HL-60 (cell line): Measurements from ENCODE around the gene ALG10B.
"Not testable (repeated sequence)": the region's sequence is repeated elsewhere in the genome, so short reads cannot be mapped to it uniquely, and the experiment has no call there.

Source experiments
- DNase-seq, 2 experiments: peaks; one replicate each; pipeline ENCODE4 v3.0.0-alpha.2; 2010 to 2020; ENCODE audit warnings: low read depth in 1 of 2, low spot score in 1 of 2
- H3K27ac ChIP-seq: fragments of 250-450 bp; sonication (Bioruptor Pico); replicated peaks from 2 replicates; pipeline ENCODE4 v1.5.1; 2020; ENCODE audit warnings: mild to moderate bottlenecking, moderate library complexity
- H3K27me3 ChIP-seq: fragments of 250-450 bp; sonication (Bioruptor Pico); 2 replicates; pipeline ENCODE4 v1.5.1; 2021; ENCODE audit warnings: mild to moderate bottlenecking, moderate library complexity; ENCODE audit not compliant: insufficient read depth, poor library complexity, severe bottlenecking
- H3K4me3 ChIP-seq: replicated peaks from 2 replicates; pipeline ENCODE4 v1.5.1; 2011; ENCODE audit warnings: mild to moderate bottlenecking, control low read depth, low read length; ENCODE audit not compliant: insufficient read depth
- GABPA ChIP-seq: IDR thresholded peaks from 2 replicates; pipeline ENCODE4 v1.6.1; 2012; ENCODE audit warnings: low read depth
- POLR2AphosphoS5 ChIP-seq: IDR thresholded peaks from 2 replicates; pipeline ENCODE4 v1.6.1; 2012; ENCODE audit warnings: low read depth
- SPI1 ChIP-seq: IDR thresholded peaks from 2 replicates; pipeline ENCODE4 v1.6.1; 2012; ENCODE audit warnings: low read depth, mild to moderate bottlenecking, borderline replicate concordance
- TF ChIP-seq, protein P1 (sequence below): IDR thresholded peaks from one replicate; pipeline ENCODE4 v1.5.1; 2011; ENCODE audit warnings: low read length, control low read depth, inconsistent platforms; ENCODE audit not compliant: insufficient read depth
- TF ChIP-seq, protein P2 (sequence below): IDR thresholded peaks from 2 replicates; pipeline ENCODE4 v1.6.1; 2012; ENCODE audit warnings: low read depth; ENCODE audit not compliant: insufficient replicate concordance

Gene ALG10B

DNA sequence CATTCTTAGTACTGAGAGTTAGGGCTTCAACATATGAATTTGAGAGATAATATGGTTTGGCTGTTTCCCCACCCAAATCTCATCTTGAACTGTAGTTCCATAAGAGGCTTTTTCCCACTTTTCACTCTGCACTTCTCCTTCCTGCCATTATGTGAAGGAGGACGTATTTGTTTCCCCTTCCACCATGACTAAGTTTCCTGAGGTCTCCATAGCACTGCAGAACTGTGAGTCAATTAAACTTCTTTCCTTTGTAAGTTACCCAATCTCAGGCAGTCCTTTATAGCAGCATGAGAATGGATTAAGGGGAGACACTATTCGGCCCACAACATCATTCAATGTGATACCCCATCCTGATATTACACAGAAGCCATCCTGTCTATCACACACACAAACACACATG lies 36.8 kb upstream of the ALG10B start:
- no peak for DNase-seq
- TF ChIP-seq, protein P1, sequence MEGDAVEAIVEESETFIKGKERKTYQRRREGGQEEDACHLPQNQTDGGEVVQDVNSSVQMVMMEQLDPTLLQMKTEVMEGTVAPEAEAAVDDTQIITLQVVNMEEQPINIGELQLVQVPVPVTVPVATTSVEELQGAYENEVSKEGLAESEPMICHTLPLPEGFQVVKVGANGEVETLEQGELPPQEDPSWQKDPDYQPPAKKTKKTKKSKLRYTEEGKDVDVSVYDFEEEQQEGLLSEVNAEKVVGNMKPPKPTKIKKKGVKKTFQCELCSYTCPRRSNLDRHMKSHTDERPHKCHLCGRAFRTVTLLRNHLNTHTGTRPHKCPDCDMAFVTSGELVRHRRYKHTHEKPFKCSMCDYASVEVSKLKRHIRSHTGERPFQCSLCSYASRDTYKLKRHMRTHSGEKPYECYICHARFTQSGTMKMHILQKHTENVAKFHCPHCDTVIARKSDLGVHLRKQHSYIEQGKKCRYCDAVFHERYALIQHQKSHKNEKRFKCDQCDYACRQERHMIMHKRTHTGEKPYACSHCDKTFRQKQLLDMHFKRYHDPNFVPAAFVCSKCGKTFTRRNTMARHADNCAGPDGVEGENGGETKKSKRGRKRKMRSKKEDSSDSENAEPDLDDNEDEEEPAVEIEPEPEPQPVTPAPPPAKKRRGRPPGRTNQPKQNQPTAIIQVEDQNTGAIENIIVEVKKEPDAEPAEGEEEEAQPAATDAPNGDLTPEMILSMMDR = no peak
- TF ChIP-seq, protein P2, sequence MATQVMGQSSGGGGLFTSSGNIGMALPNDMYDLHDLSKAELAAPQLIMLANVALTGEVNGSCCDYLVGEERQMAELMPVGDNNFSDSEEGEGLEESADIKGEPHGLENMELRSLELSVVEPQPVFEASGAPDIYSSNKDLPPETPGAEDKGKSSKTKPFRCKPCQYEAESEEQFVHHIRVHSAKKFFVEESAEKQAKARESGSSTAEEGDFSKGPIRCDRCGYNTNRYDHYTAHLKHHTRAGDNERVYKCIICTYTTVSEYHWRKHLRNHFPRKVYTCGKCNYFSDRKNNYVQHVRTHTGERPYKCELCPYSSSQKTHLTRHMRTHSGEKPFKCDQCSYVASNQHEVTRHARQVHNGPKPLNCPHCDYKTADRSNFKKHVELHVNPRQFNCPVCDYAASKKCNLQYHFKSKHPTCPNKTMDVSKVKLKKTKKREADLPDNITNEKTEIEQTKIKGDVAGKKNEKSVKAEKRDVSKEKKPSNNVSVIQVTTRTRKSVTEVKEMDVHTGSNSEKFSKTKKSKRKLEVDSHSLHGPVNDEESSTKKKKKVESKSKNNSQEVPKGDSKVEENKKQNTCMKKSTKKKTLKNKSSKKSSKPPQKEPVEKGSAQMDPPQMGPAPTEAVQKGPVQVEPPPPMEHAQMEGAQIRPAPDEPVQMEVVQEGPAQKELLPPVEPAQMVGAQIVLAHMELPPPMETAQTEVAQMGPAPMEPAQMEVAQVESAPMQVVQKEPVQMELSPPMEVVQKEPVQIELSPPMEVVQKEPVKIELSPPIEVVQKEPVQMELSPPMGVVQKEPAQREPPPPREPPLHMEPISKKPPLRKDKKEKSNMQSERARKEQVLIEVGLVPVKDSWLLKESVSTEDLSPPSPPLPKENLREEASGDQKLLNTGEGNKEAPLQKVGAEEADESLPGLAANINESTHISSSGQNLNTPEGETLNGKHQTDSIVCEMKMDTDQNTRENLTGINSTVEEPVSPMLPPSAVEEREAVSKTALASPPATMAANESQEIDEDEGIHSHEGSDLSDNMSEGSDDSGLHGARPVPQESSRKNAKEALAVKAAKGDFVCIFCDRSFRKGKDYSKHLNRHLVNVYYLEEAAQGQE = no peak
- TF ChIP-seq SPI1 (no peak), POLR2AphosphoS5 (no peak), GABPA (no peak)
- H3K27ac ChIP-seq = no peak overlapping the region
- no peak overlapping the region for H3K4me3 ChIP-seq
- no peaks in the 10 kb centered on the region for H3K27me3 ChIP-seq

DNA sequence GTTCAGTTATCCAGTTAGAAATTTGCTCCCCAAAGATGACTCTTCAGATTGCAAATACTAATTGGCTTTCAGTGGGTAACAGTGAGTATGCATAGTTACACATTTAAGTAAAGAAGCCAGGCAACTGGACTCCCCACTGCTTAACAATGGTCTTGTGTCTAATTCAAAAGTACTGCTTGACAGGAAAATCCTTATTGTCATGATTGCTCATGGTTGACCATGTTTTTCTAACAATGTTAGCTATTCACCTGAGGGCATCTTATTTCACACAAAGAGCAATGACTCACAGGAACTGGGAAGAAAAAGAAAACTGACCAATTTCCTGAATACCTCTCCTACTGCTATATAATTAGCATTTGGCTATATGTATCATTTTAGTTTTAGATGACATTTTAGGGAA lies 33.7 kb upstream of the ALG10B start:
- Histone ChIP-seq H3K27me3 (no peaks in the 10 kb centered on the region), H3K27ac (no peak overlapping the region), H3K4me3 (no peak overlapping the region)
- TF ChIP-seq POLR2AphosphoS5 = no peak
- no peak for TF ChIP-seq GABPA
- no peak for TF ChIP-seq SPI1
- DNase-seq = no peak

DNA sequence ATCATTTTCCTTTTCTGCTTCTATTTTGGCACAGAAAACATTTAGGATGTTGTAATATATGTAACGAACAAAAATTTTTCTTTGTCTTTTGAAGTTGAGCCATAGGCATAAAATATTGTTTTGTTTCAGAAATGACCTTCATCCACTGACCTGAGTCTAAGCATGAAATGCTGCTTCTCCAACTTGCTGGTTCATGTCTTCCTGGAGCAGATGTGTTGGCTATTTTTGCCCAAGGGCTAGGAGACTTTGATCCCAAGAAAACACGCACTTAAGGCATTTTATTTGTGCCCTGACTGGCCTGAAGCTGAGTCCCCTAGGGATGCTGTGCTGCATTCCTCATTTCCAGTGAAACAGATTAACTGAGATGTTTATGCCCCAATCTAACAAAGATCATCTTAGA lies 27.2 kb upstream of the ALG10B start:
- Histone ChIP-seq H3K4me3 (no peak overlapping the region), H3K27ac (no peak overlapping the region), H3K27me3 (no peaks in the 10 kb centered on the region)
- no peak for DNase-seq
- TF ChIP-seq, protein P1 = no peak
- TF ChIP-seq SPI1 = no peak
- TF ChIP-seq POLR2AphosphoS5 = no peak
- TF ChIP-seq GABPA = no peak
- TF ChIP-seq, protein P2 = no peak

DNA sequence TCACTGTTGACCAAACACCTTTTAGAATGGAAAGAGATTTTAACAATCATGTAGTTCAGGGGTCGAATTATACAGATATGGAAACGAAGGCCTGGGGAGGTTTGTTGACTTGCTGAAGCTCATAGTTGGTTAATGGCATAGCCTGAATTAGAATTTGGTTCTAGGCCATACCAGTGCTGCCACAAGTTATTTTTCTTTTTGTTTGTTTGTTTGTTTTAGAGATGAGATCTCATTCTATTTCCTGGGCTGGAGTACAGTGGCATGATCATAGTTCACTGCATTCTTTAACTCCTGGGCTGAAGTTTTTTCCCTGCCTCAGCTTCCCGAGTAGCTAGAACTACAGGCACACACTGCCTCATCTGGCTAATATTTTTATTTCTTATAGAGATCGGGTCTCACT lies 25.4 kb upstream of the ALG10B start:
- H3K27me3 ChIP-seq = no peaks in the 10 kb centered on the region

DNA sequence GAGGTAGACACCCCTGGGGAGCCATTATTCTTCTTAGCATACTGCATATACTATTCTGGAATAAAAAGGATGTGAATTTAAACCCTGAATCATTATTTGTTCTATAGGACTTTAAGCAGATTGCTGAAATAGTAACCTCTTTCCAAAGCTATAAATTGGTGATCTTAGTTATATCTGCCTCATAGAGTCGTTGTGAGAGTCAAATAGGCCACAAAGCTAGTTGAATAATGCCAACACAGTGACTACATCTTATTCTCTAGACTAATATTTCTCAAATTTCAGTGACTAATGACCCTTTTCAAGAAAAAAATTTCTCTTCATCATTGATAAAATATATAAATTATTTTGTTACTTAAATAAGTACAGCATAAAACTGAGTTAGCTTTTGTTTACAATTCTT lies 13.6 kb upstream of the ALG10B start:
- not testable (repeated sequence) for H3K27ac ChIP-seq, H3K4me3 ChIP-seq, DNase-seq, H3K27me3 ChIP-seq

More for the DNA sequence above, 25.4 kb upstream of the ALG10B start:
- TF ChIP-seq, protein P1 = no peak
- TF ChIP-seq POLR2AphosphoS5 (no peak), SPI1 (no peak), GABPA (no peak)
- TF ChIP-seq, protein P2 = no peak
- Histone ChIP-seq H3K4me3 (no peak overlapping the region), H3K27ac (no peak overlapping the region)
- no peak for DNase-seq

DNA sequence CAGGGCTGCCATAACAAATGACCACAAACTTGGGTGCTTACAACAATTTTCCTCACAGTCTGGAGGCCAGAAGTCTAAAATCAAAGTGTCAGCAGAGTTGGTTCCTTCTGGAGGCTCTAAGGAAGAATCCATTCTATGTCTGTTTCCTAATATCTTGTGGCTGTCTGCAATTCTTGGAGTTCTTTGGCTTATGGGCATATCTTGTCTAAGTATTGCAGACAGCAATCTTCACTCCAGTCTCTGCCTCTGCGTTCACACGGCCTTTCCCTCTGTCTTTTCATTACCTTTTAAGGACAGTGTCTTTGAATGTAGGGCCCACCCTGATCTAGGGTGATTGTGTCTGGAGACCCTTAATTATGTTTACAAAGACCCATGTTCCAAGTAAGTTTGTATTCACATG lies 5.4 kb downstream of the ALG10B start:
- not testable (repeated sequence) for H3K27ac ChIP-seq, H3K4me3 ChIP-seq, DNase-seq, H3K27me3 ChIP-seq
